ENCODE results near the gene LNX2.

- TF ChIP-seq CTCF (IDR thresholded peaks at IDR 0.05; ENCODE audit: insufficient read depth, low read length) (no peak), SPI1 (IDR thresholded peaks at IDR 0.05; ENCODE audit: borderline replicate concordance, low read depth) (no peak), POLR2AphosphoS5 (IDR thresholded peaks at IDR 0.05; ENCODE audit: low read depth) (no peak), REST (IDR thresholded peaks at IDR 0.05; ENCODE audit: insufficient replicate concordance, low read depth) (no peak), GABPA (IDR thresholded peaks at IDR 0.05; ENCODE audit: low read depth) (no peak)
These were observed 11.9 kb upstream of the LNX2 start for GRCh38 chr13:27632214-27632613.

All from HL-60 (cell line).